ENCODE results near the gene MEPE. TPM values are rescaled to one million over a fixed set of nuclear protein-coding genes. Genes with fewer than 3 reads are reported as not detected.

MEPE gene
- total and polyA plus RNA-seq, 12 donors: not detected

DNA sequence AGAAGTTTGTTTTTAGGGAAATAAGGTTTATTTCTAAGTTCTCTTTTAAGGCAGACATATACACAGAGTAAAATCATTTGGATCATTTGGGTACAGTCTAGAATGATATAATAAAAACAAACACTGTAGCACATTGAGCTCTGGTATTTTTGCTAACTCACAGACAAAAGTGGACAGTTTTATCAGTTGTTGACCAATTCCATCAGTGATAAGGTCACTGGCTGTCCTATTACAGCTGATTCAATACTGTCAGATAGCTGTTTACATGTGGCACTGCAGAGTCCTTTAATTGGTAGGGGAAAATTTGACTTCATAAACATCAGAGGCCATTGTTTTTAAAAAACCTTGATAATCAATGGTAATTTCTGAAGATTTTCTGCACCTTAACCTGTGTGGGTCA is 29.9 kb upstream of the MEPE start:
- TF ChIP-seq POLR2A (IDR thresholded peaks at IDR 0.05) (no peak), CTCF (IDR thresholded peaks at IDR 0.05) (no peak)
- Histone ChIP-seq H3K27me3 (no peaks in the 10 kb centered on the region), H3K27ac (no peak overlapping the region), H3K36me3 (replicated peaks in 1 of 2) (no peaks in the 10 kb centered on the region), H3K9me3 (replicated peaks in 1 of 3) (no peaks in the 10 kb centered on the region), H3K4me1 (replicated peaks in 1 of 2) (no peaks in the 10 kb centered on the region), H3K4me3 (no peak overlapping the region)
- no peak for DNase-seq
- intact Hi-C loops (cut with DNase I): no loop called here

- 72 to 86% (median 81%) methylated on average over 2 of the region's 2 CpGs for WGBS, 4 donors
- TF ChIP-seq POLR2A (IDR thresholded peaks at IDR 0.05): no peak
- TF ChIP-seq CTCF (IDR thresholded peaks at IDR 0.05): no peak
Measured at GRCh38 chr4:87803421-87803820, 29.3 kb upstream of the MEPE start.

DNA sequence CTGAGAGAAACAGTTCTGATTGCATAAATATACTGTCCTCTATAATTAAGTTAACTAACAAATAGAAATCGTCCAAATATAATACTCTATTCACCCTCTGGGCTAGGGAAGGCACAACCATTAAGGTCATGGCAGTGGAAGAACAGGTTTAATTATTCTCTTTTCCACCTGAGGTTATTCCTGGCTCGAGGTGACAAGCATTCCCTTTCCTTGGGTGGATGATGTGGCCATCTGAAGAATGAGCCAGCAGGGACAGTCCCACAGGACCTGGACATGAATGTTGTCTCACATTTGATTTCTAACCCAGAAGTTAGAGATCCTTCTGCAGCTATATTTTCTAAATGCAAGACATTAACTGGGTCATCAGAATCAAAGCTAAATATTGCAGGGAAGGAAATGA is 27.9 kb upstream of the MEPE start:
- no peak for TF ChIP-seq POLR2A (IDR thresholded peaks at IDR 0.05)
- DNase-seq: no peak
- intact Hi-C loops (cut with DNase I): no loop called here

More at GRCh38 chr4:87803421-87803820, 29.3 kb upstream of the MEPE start:
- no peaks in the 10 kb centered on the region for H3K9me3 ChIP-seq (replicated peaks in 1 of 3)
- no peak overlapping the region for H3K27ac ChIP-seq
- no peaks in the 10 kb centered on the region for H3K4me1 ChIP-seq (replicated peaks in 1 of 2)
- no peak overlapping the region for H3K4me3 ChIP-seq
- H3K36me3 ChIP-seq (replicated peaks in 1 of 2): no peaks in the 10 kb centered on the region
- intact Hi-C loops (cut with DNase I): no loop called here
- H3K27me3 ChIP-seq: no peaks in the 10 kb centered on the region
- no peak for DNase-seq

GRCh38 chr4:87805971-87806370 is 26.8 kb upstream of the MEPE start:
- Histone ChIP-seq H3K27me3 (no peaks in the 10 kb centered on the region), H3K27ac (no peak overlapping the region), H3K36me3 (replicated peaks in 1 of 2) (no peaks in the 10 kb centered on the region), H3K4me1 (replicated peaks in 1 of 2) (no peaks in the 10 kb centered on the region), H3K4me3 (no peak overlapping the region), H3K9me3 (replicated peaks in 1 of 3) (no peaks in the 10 kb centered on the region)
- DNase-seq: no peak
- 43 to 62% (median 51%) methylated on average over 2 of the region's 2 CpGs for WGBS, 4 donors
- TF ChIP-seq POLR2A (IDR thresholded peaks at IDR 0.05) (no peak), CTCF (IDR thresholded peaks at IDR 0.05) (no peak)
- intact Hi-C loops (cut with DNase I): no loop called here

More for the DNA sequence above, 27.9 kb upstream of the MEPE start:
- 55 to 73% (median 58%) methylated on average over 2 of the region's 2 CpGs for WGBS, 4 donors
- no peaks in the 10 kb centered on the region for H3K4me1 ChIP-seq (replicated peaks in 1 of 2)
- no peaks in the 10 kb centered on the region for H3K9me3 ChIP-seq (replicated peaks in 1 of 3)
- no peak overlapping the region for H3K4me3 ChIP-seq
- H3K27me3 ChIP-seq: no peaks in the 10 kb centered on the region
- H3K27ac ChIP-seq: no peak overlapping the region
- no peaks in the 10 kb centered on the region for H3K36me3 ChIP-seq (replicated peaks in 1 of 2)

DNA sequence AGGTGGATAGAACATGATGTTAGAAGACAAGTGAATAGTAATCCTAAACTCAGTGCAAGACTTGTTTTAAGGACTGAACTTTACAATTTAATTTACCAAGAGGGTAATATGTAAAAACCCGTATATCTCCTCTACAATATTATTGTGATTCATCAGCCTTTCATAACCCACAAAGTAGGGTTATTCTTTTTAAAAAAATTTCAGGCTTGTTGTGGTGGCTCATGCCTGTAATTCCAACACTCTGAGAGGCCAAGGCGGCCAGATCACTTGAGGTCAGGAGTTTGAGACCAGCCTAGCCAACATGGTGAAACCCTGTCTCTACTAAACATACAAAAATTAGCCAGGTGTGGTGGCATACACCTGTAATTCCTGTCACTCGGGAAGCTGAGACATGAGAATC is 26.2 kb upstream of the MEPE start:
- intact Hi-C loops (cut with DNase I): no loop called here
- TF ChIP-seq CTCF (IDR thresholded peaks at IDR 0.05) (no peak), POLR2A (IDR thresholded peaks at IDR 0.05) (no peak)
- no peak for DNase-seq
- no peak overlapping the region for H3K4me3 ChIP-seq
- H3K9me3 ChIP-seq (replicated peaks in 1 of 3): no peaks in the 10 kb centered on the region
- H3K27me3 ChIP-seq: no peaks in the 10 kb centered on the region
- no peak overlapping the region for H3K27ac ChIP-seq
- no peaks in the 10 kb centered on the region for H3K36me3 ChIP-seq (replicated peaks in 1 of 2)
- no peaks in the 10 kb centered on the region for H3K4me1 ChIP-seq (replicated peaks in 1 of 2)
- WGBS, 4 donors: 82 to 91% (median 89%) methylated on average over 3 of the region's 3 CpGs

All from adrenal gland (tissue), 12 donors.